GM13976 (cell line): ENCODE measurements around the gene ERF.

Source experiments
- DNase-seq: peaks from one replicate; pipeline ENCODE4 v3.0.0; 2012; ENCODE audit warnings: low spot score
- CTCF ChIP-seq: IDR thresholded peaks from 2 replicates; pipeline ENCODE4 v1.5.1; 2012; ENCODE audit warnings: borderline replicate concordance, mild to moderate bottlenecking; ENCODE audit not compliant: insufficient read depth; ENCODE audit errors: extremely low read depth, missing control alignments, control extremely low read depth
- in situ Hi-C: fragments of 300-500 bp; cut with MboI; formaldehyde crosslinking; loops from one replicate; pipeline ENCODE4 v1.12.0; 2022; ENCODE audit warnings: low sequenced_read_pairs, mixed read lengths, inconsistent platforms; ENCODE audit not compliant: unreplicated experiment

ERF gene

GRCh38 chr19:42287827-42288107, 32.8 kb upstream of the ERF start:
- in situ Hi-C loops, result no loop called here
- TF ChIP-seq CTCF, result no peak
- DNase-seq, result no peak

GRCh38 chr19:42287017-42287826, 32.3 kb upstream of the ERF start:
- no peak for DNase-seq
- no peak for TF ChIP-seq CTCF
- in situ Hi-C loops, result no loop called here

GRCh38 chr19:42286349-42287016, 31.6 kb upstream of the ERF start:
- DNase-seq, result no peak
- in situ Hi-C loops, result no loop called here

GRCh38 chr19:42285988-42286348, 31.0 kb upstream of the ERF start:
- no peak for DNase-seq
- in situ Hi-C loops, result no loop called here
- no peak for TF ChIP-seq CTCF

More at GRCh38 chr19:42286349-42287016, 31.6 kb upstream of the ERF start:
- no peak for TF ChIP-seq CTCF

GRCh38 chr19:42285541-42285941, 30.6 kb upstream of the ERF start:
- in situ Hi-C loops, result no loop called here
- DNase-seq, result no peak
- no peak for TF ChIP-seq CTCF

- no peak for TF ChIP-seq CTCF
- no peak for DNase-seq
- in situ Hi-C loops, result no loop called here
Measured at GRCh38 chr19:42284591-42285341, 29.8 kb upstream of the ERF start.
